Left hindlimb (tissue), 1 donor: Measurements from ENCODE around the gene SYT6.
A peak's percentile ranks its signal among the peaks of the same experiment; 100 is the strongest.

ENCODE experiments used
- DNase-seq: peaks from one replicate; pipeline ENCODE4 v3.0.0-alpha.2; 2018

Gene SYT6

GRCh38 chr1:114153261-114154145 lies at the start of gene SYT6:
SYT6 (minus strand) TSS chr1:114153869; CDS start chr1:114153772, 97 bp downstream.
- no peak for DNase-seq

DNA sequence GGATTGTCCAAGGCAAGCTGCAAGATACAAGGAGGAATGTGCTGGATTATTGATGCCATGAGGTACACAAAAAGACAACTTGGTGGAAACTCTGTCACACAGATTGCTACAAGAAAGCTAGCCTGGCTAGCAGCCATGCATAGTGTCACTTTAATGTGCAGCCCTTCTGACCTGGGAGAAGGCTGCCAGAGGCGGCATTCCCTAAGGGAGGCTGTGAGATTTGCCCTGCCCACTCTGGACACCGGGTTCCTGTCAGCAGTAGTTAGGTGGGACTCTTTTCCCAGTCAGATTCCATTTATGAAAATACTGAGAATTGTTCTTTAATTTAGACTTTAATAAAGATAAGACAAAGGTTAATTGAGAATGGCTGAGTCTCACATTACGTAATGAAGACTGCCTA lies 47.8 kb upstream of the SYT6 start:
- DNase-seq: no peak

- no peak for DNase-seq
Measured at GRCh38 chr1:114199017-114199594, 45.4 kb upstream of the SYT6 start.

DNA sequence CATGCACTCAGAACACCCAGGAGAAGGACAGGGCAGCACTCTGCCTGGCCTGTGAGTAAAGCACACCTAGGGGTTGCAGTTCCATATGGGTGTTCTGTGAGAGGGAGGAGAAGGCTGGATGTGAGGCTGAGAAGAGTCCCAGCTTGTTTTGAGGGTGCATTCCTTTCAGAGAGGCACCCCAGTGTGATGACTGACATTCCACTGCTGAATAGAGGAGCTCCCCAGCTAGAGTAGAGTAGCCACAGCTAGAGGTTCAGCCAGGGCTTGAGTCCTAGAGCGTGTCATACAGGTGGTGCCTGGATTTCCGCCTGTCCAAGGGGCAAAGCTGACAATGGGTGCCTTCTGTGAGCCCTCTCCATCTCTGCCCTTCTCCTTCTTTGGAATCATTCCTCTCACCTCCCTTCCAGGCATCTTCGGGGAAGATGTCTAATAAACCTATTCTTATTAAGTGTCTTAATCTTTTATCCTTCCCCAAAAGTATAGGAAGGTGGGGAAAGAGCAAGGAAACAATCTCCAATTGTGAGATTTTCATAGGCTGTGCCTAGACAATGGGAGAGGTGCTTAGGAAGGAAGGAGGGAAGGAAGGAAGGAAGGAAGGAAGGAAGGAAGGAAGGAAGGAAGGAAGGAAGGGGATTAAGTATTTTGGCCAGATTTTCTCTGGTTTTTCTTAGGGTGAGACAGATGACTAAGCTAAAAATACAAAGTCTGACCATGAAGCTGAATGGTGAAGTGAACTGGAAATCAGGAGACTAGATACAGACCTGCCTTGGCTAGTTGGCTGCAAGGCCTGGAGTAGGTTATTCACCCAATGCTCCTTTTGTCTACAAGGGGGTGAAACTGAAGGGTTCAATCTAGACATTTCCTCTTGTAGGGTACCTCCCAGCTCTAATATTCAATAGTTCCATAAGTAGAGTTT lies 43.6 kb upstream of the SYT6 start:
- no peak for DNase-seq

DNA sequence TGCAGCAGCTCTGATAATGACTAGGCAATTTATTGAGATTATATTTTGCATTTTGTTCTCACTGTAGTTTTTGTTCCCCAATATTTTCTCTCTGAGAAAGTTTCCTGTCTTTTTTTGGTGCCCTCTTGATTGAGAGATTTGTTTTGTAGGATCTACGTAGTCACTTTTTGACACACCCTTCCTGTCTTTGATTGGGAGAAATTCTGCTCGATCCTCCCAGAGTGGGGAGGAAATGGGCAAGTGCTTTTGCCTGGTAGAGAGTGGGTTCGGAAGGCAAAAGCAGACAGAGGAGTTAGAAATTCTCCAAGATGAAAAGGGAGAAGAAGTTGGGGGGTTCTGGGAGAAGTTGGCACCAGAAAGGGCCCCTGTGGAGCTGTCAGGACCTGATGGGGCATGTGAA lies 42.1 kb upstream of the SYT6 start:
- DNase-seq: no peak

GRCh38 chr1:114192328-114192727 lies 38.7 kb upstream of the SYT6 start:
- no peak for DNase-seq

GRCh38 chr1:114189398-114189797 lies 35.7 kb upstream of the SYT6 start:
- DNase-seq: no peak

DNA sequence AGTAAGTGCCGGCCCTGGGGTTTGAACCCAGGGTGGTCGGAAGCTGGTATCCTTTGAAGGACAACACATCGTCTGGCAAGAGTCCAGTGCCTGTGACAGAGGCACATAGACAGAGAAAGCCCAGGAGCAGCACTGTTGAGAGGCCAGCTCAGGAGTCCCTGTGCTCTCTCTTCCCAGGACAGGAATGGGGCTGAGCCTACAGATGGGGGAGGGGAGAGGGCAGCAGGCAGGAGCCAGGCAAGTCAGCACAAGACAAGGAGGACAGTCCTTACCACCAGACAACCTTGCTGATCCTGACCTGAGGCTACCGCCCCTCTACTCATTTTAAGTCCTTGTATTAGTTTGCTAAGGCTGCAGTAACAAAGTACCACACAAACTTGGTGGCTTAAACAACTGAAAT lies 27.7 kb upstream of the SYT6 start:
- DNase-seq: no peak

- DNase-seq: no peak
Measured at GRCh38 chr1:114180742-114181141, 27.1 kb upstream of the SYT6 start.

- DNase-seq: no peak
Measured at GRCh38 chr1:114178936-114179335, 25.3 kb upstream of the SYT6 start.

DNA sequence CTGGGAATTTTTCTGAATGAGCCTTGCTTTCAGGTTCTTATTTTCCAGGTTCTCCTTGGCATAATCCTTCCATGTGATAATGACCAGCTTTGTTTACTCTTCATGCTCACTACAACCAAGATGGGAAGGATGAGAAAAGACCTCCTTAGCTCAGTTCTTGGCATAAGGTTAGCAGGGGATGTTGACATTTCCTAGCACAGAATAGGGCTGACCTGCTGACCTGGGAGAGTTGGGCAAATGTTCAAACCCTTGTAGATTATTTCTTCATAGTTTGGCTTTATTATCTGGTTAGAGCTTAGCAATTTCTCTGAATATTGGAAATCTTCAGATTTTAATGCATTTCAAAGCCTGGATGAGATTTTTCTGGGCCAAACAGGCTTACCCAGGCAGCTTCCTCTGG lies 23.6 kb upstream of the SYT6 start:
- no peak for DNase-seq

DNA sequence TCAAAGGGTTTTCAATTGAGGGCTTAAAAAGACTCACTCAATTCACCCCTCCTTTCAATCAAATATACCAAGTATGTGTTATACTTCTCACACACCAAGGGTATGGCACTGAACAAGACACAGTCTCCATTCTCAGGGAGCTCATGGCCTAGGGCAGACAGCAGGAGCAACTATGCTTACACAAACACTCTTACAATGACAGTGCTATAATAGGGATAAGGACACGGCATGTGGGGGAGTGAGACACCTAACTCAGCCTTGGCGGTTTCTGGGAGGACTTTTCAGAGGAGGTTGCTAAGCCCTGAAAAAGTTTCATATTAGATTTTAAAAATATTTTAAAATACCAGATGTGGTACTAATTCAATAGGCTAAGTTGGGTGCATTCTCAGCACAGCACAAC lies 22.7 kb upstream of the SYT6 start:
- no peak for DNase-seq

GRCh38 chr1:114173680-114174079 lies 20.0 kb upstream of the SYT6 start:
- no peak for DNase-seq

- no peak for DNase-seq
Measured at GRCh38 chr1:114169509-114169908, 15.8 kb upstream of the SYT6 start.

GRCh38 chr1:114167226-114167625 lies 13.6 kb upstream of the SYT6 start:
- DNase-seq: no peak

GRCh38 chr1:114164840-114165543 lies 11.3 kb upstream of the SYT6 start:
- DNase-seq: no peak

DNA sequence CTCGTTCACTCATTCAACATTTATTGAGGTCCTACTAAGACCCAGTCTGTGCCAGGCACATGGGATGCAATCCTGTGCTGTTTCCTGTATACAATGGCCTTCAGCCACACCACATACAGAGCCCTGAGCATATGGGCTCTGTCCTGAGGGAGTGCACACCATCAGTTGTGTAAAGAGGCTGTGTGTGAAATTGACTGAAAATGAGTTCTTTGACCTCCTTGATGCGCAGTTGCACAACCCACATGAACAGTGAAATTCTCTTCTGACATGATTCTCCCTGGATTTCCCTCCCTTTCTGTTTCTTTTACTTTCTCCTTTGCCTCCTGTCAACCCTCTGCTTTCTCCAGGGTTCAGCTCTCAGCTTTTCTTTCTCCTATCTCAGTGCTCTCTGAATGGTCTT lies 6.3 kb upstream of the SYT6 start:
- DNase-seq: no peak

- DNase-seq: no peak
Measured at GRCh38 chr1:114157275-114157660, 3.6 kb upstream of the SYT6 start.

DNA sequence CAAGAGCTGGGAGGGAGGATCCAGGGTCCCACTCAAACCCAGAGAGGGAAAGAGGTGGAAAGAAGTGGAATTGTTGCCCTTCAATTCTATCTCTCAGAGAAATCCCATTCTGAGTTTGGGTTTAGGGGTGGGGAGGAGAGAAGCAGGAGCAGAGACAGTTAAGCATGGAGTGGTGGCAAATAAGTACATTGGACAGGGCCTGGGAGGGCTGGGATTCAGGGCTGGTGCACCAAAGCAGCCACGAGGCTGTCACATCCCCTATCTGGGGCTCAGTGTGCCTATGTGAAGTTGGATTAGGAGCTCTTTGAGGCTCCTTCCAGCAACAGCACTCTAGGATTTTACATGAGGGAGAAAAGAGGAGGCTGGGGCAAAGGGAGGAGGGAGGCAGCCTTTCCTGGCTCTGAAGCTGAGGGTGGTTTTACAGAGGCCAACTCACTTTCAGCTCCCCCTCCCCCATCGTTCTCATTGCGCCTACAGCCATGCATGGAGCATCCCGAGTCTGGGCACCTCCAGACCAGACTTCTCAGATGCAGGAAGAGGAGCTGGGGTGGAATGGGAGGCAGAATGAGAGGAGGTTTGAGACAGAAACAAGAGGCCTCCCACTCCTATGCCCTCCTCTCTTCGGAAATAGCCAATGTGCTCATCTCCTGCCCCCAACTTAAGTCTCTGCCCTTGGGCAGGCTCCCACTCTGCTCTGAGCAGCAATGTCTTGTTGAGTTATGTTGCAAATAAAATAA lies 3.0 kb upstream of the SYT6 start:
- no peak for DNase-seq

DNA sequence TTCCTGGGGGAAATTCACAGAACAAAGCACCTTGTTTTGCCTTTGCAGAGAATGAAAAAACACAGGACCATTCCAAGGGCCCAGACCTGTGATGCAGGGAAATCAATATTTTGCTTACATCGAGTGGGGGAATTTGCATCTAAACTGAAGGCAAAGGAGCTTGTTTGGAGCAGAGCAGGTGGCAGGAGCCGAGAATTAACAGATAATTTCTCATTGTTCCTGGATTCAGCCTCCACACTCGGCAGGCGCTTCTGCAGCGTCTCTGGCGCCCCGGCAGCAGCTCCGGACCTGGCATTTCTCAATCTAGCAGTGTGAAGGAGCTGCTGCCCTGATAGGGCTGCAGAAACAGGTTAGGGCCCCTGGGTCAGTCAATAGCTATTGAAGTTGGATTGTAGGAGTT lies 2.0 kb upstream of the SYT6 start:
- DNase-seq: no peak

DNA sequence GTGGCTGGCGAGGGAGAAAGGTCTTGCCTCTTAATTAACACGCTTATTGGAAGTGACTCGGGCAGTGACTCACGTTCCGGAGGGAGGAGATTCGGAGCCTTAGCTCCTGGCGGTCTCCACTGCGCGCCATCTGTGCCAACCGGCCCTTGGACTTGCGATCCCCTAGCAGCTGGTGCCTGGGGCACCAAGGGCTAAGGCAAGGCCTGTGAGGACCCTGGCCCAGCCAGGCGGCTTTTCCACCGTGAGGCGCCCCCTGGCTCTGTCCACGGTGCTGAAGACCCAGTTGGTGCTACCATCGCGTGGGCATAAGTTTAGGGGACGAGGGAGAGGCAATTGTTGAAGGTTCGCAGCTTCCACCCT lies 1.3 kb upstream of the SYT6 start:
- DNase-seq: peak; percentile 42
